ENCODE data around the gene IGFL4.

Gene IGFL4

DNA sequence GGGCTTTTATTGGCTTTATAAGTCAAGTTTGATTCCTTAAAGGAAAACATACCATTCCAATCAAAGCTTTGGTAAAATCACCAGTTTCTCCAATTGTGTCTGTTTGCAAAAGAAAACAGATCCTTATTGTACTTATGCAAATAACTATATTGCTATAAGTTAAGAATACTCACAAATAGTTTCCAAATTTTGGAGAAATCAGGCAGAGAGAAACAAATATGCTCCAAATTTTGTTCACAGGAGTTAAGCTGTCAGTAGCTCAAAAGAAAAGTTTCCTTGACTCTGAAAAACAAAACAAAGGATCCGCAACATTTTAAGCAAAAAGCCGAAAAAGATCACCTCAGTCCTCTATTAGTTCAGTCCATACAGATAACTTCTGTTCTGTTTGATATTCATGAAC, 19.2 kb upstream of the IGFL4 start:
- no peak for DNase-seq

DNA sequence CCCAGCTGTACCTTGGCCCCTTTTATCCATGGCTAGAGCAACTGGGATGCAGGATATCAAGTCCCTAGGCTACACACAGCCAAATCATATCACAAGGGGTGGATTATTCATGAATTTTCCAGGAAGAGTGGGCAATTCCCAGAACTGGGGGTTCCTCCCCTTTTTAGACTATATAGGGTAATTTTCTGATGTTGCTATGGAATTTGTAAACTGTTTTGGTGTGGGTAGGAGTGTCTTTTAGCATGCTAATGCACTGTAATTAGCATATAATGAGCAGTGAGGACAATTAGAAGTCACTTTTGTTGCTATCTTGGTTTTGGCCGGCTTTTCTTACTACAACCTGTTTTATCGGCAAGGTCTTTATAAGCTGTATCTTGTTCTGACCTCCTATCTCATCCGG, 18.0 kb upstream of the IGFL4 start:
- no peak for DNase-seq

- no peak for DNase-seq
Measured at GRCh38 chr19:46056536-46056935, 15.7 kb upstream of the IGFL4 start.

DNA sequence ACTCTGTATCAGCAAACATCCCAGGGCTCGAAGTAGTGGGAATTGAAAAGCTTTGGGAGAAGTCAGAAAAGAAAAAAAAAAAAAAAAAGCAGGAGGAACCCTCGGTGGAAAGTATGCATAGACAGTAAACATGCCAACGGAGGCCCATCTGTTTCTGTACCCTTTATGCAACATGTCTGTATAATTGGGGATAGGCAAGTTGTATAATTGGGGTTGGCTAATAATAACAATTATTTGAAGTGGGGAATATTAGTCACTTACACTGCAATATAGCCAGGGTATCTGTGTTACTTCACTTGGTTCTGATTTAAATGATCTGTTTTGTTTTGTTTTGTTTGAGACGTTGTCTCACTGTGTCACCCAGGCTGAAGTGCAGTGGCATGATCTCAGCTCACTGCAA, 12.1 kb upstream of the IGFL4 start:
- no peak for DNase-seq

GRCh38 chr19:46049597-46049996, 8.8 kb upstream of the IGFL4 start:
- no peak for DNase-seq

- no peak for DNase-seq
Measured at GRCh38 chr19:46043519-46043918, 2.7 kb upstream of the IGFL4 start.

- DNase-seq: no peak
Measured at GRCh38 chr19:46042252-46042883, 1.6 kb upstream of the IGFL4 start.

DNA sequence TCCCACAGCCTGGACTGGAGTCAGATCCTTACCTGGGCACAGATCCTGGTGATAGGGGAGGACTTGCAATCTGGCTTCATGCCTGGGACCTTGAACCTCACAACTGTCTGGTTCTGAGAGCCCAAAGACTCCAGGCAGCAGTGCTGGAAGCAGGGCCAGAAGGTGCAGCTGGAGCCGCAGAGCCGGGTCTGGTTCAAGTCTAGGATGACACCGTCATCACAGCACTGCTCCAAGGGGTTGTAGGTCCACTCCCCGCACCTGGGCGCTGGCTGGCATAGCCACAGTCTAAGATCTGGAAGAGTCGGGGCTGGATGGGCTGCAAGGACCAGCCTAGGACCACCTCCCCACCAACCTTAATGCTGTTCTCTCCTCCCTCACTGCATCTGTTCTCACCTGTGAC, 677 bp downstream of the IGFL4 start:
- no peak for DNase-seq

DNA sequence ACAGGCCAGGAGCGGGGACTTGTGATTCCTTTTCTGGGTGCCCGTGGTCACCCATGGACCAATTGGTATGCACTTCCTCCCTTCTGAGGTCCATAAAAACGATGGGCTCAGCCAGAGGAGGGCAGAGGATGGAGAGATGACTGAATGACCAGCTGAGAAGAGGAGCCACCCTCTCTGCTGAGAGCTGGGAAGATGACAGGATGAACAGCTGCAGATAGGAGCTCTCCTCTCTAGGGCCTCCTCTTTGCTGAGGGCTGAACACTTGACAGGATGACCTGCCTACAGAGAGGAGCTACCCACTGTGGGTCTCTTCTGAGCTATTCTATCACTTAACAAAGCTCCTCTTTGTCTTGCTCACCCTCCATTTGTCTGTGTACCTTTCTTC, 4.1 kb downstream of the IGFL4 start:
- no peak for DNase-seq

DNA sequence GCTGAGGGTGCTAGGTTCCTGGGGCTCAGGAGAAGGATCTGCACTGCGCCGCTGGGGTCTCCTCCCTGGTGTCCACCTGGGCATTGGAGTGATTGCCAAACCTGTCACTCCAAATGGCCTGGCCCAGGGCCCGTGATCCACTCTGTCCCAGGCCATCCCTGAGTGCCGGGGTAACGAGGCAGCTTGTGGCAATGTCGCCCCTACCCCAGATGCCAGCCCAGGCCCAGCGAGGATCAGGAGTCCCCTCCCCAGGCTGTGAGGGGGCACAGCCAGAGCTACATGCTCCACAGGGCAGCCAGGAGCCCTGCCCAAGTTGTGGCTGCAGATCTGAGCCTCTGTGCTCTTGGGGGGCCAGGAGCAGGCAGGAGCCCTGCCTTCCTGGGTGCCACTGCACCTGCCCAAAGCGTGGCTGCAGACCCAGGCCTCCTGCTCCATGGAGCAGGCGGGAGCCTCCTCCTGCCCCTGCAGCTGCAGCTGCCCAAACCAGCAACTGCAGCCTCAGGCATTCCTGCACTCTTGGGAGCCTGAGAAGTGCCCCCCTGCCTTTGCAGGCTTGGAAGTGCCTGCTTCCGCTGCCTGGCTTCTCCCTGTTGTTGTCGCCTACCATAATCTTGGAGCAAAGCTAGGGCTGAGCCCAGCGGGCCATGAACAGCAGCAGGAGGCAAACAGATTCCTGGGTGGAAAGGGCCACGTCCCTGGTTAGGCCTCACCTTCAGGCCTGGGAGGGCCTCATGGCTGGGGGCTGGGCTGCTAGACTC, 4.6 kb downstream of the IGFL4 start:
- DNase-seq: no peak

DNA sequence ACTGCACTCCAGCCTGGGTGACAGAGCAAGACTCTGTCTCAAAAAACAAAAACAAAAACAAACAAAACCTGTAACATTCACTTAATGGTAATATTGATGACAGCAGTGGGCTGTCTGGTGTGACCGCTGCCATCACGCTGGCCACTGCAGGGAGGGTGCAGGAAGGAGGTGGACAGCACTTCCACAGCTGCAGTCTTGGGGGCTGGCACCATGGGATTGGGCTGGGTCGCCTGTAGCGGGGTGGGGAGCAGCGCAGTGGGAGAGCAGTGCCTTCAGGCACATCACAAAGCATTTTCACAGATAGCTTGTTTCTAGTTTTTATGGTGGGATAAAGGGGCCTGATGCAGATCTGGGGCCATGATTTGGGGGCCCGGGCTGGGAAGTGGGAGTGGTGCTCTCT, 5.3 kb downstream of the IGFL4 start:
- no peak for DNase-seq

DNA sequence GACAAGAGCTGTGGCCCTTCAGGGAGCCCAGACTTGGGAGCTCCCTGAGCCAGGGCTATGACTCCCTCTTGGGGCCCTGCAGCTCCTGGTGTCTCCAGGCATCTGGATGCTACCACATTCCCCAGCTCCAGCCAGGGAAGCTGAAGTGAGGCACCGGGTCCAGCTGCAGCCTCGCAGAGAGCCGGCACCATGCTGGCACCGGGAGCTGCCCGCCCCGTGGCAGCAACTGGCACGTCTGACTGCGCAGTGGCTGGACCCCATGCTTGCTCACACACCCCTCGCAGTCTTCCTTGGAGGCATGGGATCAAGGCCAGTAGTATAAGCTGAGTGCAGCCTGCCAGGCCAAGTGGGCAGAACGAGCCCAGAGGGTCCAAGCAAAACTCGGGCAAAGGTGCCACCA, 7.4 kb downstream of the IGFL4 start:
- DNase-seq: no peak

GRCh38 chr19:46032597-46033025, 8.2 kb downstream of the IGFL4 start:
- DNase-seq: no peak

DNA sequence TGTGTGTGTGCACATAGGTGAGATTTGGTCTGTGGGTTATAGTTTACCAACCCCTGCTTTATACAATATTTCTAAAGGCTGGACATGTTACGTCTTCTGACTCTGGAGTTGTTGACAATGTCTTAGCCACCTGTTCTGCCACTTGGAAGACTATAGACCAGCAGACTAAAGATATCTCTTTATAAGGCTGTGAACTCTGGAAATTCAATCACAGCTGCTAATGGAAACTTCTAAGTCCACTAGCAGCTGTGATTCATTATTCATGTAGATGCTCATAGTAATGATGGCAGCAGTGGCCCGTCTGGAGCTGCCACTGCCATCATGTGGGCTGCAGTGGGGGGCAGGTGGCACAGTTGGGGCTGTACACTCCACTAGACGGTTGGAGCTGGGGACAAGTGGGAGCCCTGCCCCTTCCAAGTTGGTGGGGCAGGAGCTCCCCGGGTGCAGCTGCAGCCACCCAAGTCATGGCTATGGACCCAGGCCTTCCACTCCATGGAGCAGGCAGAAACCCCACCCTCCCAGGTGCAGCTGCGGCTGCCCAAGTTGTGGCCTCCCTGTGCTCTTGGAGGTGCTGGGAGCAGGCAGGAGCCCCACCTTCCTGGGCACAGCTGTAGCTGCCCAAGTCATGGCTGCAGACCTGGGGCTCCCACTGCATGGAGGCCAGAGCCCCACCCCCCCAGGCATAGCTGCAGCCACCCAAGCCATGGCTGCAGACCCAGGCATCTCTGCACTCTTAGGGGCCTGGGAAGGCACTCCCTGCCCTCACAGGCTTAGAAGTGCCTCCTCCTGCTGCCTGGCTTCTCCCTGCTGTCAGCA, 8.8 kb downstream of the IGFL4 start:
- no peak for DNase-seq

DNA sequence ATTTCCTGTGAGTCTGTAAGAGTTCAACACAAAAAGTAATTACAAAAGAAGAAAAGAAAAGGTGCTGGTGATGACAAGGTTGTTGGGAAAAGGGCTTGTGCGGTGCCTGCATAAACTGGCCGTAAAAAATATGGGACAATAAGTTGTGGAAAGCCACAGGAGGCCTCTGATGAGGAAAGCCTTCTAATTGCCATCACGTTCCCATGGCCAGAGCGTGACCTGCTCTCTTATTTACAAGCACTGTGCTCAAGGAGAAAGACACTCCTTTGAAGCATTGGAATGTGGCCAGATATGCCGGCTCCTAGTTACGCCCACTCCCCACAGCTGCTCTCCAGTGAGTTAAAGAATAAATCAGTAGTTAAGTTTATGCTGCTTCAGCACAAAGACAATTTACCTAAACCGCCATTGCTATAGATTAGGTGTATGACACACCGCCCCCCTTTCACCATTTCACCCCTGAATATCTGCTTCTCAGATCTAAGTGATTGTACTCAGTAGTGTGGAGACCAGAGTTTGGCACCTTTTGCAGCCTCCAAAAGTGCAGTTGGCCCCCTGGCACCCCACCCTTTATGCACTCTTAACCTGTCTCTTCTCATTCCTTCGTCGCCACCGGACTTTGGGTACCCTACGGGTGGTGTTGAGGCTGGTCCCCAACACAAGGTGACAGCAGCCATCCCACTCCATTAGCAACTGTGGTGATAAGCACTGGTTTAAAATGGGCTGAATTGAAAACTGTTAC, 9.8 kb downstream of the IGFL4 start:
- DNase-seq: no peak

- no peak for DNase-seq
Measured at GRCh38 chr19:46025835-46026234, 15.0 kb downstream of the IGFL4 start.

DNA sequence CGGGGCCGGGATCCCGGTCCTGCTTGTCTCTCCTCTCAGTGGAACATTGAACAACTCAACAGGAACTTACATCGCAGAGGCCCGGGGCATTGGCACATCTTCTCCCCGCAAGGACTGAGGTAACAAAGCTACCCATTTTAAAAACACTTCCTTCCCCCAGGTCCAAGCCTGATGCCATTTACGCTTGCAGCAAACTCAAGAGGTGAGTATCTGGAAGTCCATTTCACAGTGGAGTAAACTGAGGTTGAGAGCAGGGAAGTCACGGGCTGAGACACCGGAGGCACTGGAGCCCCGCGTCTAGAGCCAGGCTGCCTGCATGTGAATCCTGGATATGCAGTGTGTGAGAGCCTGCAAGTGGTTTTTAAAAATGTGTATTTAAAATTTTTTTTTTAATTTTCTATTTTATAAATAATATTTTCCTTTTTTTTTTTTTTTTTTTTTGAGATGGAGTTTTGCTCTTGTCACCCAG, 17.5 kb downstream of the IGFL4 start:
- DNase-seq: no peak

DNA sequence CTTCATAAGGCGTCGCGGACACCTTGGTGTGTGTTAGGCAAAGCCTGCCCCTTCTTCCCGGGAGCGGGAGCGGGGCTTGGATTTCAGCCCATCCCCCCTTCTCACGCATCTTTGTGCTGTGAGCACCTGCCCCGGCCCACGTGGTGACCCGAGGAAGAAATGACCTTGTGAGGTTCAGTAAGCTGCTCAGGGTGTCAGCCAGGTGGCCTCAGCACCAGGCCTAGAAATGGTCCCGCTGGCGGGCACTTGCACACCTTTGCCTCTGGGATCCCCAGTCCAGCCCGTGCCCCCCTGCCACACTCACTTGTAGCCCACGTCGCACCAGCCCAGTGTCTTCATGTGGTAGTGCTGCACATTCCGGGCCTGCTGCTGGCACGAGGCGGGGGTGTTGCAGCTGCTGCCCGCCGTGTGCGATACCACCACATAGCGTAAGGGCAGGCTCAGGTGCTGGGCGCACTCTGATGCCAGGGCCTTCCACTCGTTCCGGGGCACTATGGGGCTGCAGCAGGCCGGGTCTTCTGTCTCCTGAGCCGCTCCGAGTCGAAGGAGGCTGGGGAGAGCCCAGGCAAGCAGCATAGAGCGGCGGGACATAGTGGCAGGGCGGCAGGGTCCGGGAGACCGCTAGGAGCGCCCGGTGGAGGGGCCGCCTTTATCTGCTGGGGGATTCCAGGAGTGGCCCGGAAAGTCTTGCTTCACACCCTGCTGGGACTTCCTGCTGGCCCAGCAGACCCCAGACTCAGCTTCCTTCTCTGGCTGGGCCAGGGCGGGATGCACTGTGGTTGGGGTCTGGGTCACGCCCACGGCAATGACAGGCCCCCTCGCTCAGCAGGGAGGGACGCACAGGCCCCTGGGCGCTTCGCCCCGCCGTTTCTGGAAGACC, 18.1 kb downstream of the IGFL4 start, which contains the start of gene PGLYRP1:
Gene PGLYRP1, minus strand, starts transcription at position 623 of the 880 bp plus-strand sequence. Its CDS starts 32 bp downstream, at position 591.
- DNase-seq: no peak

DNA sequence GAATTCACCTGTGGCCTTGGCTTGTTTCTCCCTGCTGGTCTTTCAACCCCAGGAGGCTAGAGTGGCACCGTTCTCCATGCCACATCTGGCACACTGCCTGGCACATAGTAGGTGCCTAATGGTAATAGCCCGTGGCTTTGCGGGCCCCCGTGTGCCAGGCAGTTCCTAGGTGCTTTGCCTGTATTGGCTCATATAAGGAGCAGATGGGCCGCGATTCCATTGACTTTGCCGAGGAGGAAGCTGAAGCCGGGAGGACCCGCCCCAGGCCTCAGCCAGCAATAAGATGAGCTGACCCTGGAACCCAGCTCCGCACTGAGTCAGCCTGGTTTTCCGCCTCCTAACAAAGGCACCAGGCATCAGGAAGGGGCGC, 18.8 kb downstream of the IGFL4 start:
- no peak for DNase-seq

GRCh38 chr19:46021531-46022041, 19.2 kb downstream of the IGFL4 start:
- DNase-seq: no peak

- no peak for DNase-seq
Measured at GRCh38 chr19:46020819-46021125, 20.0 kb downstream of the IGFL4 start.

DNA sequence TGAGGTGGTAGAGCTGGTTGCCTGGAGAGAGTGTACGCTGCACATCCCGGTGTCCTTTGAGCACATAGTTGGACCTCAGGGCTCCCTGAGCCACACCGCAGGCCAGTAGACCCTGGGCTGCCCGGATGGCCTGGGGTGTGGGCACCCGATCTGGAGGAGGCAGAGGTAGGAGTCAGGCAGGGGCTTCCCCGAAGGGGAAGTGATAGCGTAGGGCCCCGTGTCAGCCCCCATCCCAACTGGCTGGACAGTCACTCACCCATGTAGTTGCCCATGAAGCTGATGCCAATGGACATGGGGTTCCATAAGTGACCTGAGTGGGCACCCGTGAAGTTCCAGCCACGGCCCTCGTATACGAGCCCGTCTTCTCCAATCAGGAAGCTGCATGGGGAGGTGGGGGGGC, 21.5 kb downstream of the IGFL4 start:
- DNase-seq: no peak
